Brain microvascular endothelial cell (primary cell): Measurements from ENCODE around the gene RHOA.

Experiments used
- DNase-seq: peaks from one replicate; pipeline ENCODE4 v3.0.0-alpha.2; 2020
- H3K27ac ChIP-seq: fragments of 250-450 bp; sonication (Bioruptor Pico); 2 replicates; pipeline ENCODE4 v1.5.1; 2020; ENCODE audit warnings: mild to moderate bottlenecking, moderate library complexity
- H3K27me3 ChIP-seq: fragments of 250-450 bp; sonication (Bioruptor Pico); replicated peaks from 2 replicates; pipeline ENCODE4 v1.5.1; 2020; ENCODE audit warnings: mild to moderate bottlenecking
- H3K36me3 ChIP-seq: fragments of 250-450 bp; sonication (Bioruptor Pico); replicated peaks from 2 replicates; pipeline ENCODE4 v1.5.1; 2020; ENCODE audit warnings: mild to moderate bottlenecking
- H3K4me3 ChIP-seq: 2 replicates; pipeline ENCODE4 v1.5.1; 2011; ENCODE audit warnings: low read depth, mild to moderate bottlenecking, control low read depth, low read length, moderate library complexity
- CTCF ChIP-seq: IDR thresholded peaks from 2 replicates; pipeline ENCODE4 v1.5.1; 2011; ENCODE audit warnings: low read depth, mild to moderate bottlenecking, moderate library complexity, low read length, control low read depth, inconsistent platforms; ENCODE audit errors: missing control alignments
- in situ Hi-C: cut with HindIII; loops from 2 replicates; pipeline ENCODE4 v1.10.0; 2017; ENCODE audit warnings: low sequenced_read_pairs, low pct_ligation_motif_present

RHOA gene

DNA sequence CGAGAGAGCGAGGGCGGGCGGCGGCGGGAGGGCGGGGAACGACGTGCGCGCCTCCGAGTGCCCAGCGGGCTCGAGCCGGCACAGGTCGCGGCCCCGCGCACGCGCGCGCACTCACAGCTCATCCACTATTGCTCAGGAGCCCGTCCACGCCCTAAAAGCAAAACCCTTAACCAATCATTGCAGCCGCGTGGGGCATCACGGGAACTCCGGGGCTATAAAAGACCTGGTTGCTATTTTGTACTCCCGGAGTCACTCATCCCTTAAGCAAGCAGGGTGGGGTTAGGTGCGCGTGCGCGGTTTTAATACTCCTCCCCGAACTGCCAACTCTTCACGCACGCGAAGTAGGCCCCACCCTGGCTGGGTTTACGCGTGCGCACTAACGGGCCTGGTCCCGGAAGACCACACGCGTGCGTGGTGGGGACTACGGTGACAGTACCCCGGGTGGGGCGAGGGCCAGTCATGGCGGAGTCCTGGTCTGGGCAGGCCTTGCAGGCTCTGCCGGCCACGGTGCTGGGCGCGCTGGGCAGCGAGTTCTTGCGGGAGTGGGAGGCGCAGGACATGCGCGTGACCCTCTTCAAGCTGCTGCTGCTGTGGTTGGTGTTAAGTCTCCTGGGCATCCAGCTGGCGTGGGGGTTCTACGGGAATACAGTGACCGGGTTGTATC, at the start of gene RHOA, which contains the start of gene TCTA:
Gene RHOA, minus strand, starts transcription at position 9 of the 664 bp plus-strand sequence. CDS start 36,387 bp downstream, outside the sequence.
Gene TCTA, plus strand, starts transcription at position 456 of the 664 bp plus-strand sequence. Its CDS starts 4 bp downstream, at position 460.
- peaks cover 11% of the 10 kb centered on the region for H3K36me3 ChIP-seq
- H3K4me3 ChIP-seq, result peak within 1 kb of the TSS; percentile 89
- H3K27ac ChIP-seq, result peak within 1 kb of the TSS; percentile 97
- DNase-seq, result peak; percentile 100
- in situ Hi-C loops, result no loop called here
- H3K27me3 ChIP-seq, result no peaks in the 10 kb centered on the region
- no peak for TF ChIP-seq CTCF

- in situ Hi-C loops, result no loop called here
- no peak for DNase-seq
- Histone ChIP-seq H3K27me3 (no peaks in the 10 kb centered on the region), H3K4me3 (no peak overlapping the region), H3K27ac (no peak overlapping the region), H3K36me3 (no peaks in the 10 kb centered on the region)
- no peak for TF ChIP-seq CTCF
These were observed 49.2 kb upstream of the RHOA start for GRCh38 chr3:49460956-49461355.

GRCh38 chr3:49460188-49460890, 48.6 kb upstream of the RHOA start:
- TF ChIP-seq CTCF, result no peak
- DNase-seq, result no peak
- Histone ChIP-seq H3K27ac (no peak overlapping the region), H3K4me3 (no peak overlapping the region), H3K27me3 (no peaks in the 10 kb centered on the region), H3K36me3 (no peaks in the 10 kb centered on the region)
- in situ Hi-C loops, result no loop called here

DNA sequence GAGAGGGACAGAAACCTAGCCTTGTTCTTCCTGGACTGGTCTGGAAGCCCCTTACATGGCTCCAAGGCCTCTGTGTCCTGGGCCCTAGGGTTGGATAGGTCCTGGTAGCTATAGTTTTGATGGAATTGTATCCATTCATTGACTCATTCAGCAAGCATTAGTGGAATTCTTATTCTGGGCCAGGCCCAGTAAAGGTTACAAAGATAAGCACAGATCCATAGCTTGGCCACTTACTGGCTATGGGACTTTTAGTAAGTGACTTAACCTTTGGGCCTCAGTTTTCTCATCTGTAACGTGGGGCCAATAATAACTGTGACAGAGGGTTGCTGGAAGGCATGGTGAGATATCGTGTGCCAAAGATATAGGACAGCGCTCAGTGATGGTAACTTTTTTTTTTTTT, 44.7 kb upstream of the RHOA start:
- Histone ChIP-seq H3K36me3 (no peaks in the 10 kb centered on the region), H3K27ac (no peak overlapping the region), H3K4me3 (no peak overlapping the region), H3K27me3 (no peaks in the 10 kb centered on the region)
- no peak for TF ChIP-seq CTCF
- in situ Hi-C loops, result no loop called here
- DNase-seq, result peak; percentile 18

DNA sequence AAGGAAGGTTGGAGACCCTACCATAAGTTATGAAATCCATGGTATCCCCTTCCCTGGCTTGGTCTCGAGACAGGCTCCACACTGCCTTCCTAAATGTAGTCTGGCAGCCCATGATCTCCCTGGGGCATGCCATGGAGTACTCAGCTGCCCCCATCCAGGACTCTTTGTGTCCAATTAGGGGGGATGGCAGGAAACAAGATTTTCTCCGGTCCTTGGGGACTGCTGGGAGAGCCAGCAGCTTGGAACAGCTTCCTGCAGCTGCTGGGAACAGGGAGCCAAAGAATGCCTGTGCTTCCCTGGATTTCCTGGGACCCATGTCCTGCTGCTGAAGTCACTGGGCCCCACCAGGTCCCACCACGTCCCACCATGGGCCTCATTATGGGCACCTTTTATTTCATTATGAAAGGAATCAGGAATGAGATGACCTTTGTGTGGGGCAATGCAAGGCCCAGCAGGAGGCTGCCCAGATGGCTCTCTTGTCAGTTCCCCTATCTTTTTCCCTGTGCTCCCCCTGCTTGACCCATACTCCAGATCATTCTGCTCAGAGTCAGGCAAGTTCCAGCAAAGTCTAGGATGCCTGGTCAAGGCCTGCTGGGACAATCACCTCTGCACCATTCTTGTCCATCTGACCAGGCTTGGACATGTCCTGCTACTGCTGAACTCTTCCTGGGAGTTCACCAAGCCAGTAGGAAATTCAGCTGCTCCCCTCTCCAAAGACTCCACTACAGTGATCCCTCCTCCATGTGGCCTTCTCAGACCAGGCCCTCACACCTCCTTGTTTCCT, 43.3 kb upstream of the RHOA start:
- Histone ChIP-seq H3K36me3 (no peaks in the 10 kb centered on the region), H3K27ac (no peak overlapping the region), H3K4me3 (no peak overlapping the region), H3K27me3 (no peaks in the 10 kb centered on the region)
- no peak for TF ChIP-seq CTCF
- DNase-seq, result no peak
- in situ Hi-C loops, result no loop called here
